ENCODE data around the gene TUBA3C.

Gene TUBA3C

GRCh38 chr13:19161308-19161707 lies 20.3 kb downstream of the TUBA3C start:
- no peak for DNase-seq

GRCh38 chr13:19159761-19160420 lies 21.7 kb downstream of the TUBA3C start:
- DNase-seq: no peak

GRCh38 chr13:19159181-19159580 lies 22.4 kb downstream of the TUBA3C start:
- no peak for DNase-seq

GRCh38 chr13:19158526-19159174 lies 23.0 kb downstream of the TUBA3C start:
- DNase-seq: no peak

- DNase-seq: no peak
Measured at GRCh38 chr13:19158006-19158405, 23.6 kb downstream of the TUBA3C start.

GRCh38 chr13:19157461-19157860 lies 24.2 kb downstream of the TUBA3C start:
- DNase-seq: no peak

GRCh38 chr13:19156013-19156825 lies 25.4 kb downstream of the TUBA3C start:
- DNase-seq: no peak

GRCh38 chr13:19155321-19155861 lies 26.2 kb downstream of the TUBA3C start:
- no peak for DNase-seq

- no peak for DNase-seq
Measured at GRCh38 chr13:19154843-19155242, 26.8 kb downstream of the TUBA3C start.

GRCh38 chr13:19153782-19154450 lies 27.7 kb downstream of the TUBA3C start:
- DNase-seq: no peak

GRCh38 chr13:19152403-19152802 lies 29.2 kb downstream of the TUBA3C start:
- DNase-seq: no peak

- DNase-seq: no peak
Measured at GRCh38 chr13:19151581-19152263, 29.9 kb downstream of the TUBA3C start.

GRCh38 chr13:19150712-19151228 lies 30.9 kb downstream of the TUBA3C start:
- no peak for DNase-seq

- no peak for DNase-seq
Measured at GRCh38 chr13:19150226-19150625, 31.4 kb downstream of the TUBA3C start.

GRCh38 chr13:19148561-19148960 lies 33.1 kb downstream of the TUBA3C start:
- no peak for DNase-seq

All from fibroblast of skin of abdomen (primary cell).